Stimulated activated CD8-positive, alpha-beta memory T cell treated with anti-CD3 and anti-CD28 coated beads, Interleukin-12 subunit alpha, Interleukin-12 subunit beta, amount 100 ng/mL, for 24 hours (primary cell): ENCODE results near the gene NUMB.

Source experiments
- DNase-seq: peaks from one replicate; pipeline ENCODE4 v3.0.0-alpha.2; 2020; ENCODE audit errors: extremely low read depth

NUMB gene

DNA sequence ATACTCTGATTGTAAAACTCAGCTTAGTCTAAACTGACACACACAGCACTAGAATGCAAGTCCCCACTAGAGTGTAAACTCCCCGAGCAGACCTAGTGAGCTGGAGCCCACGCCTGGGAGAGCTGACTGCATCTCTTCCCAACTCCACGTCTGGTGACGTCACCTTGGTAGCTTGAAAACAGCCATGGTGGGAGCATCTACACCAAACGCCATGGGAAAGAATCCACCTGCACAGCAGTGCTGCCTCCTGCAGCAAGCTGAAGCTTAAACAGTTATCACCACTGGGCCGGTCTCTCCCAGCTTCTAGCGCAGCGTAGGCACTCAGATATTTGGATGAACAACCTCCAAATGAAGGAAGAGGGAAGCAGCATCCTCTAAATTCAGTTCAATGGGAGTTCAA is 225.4 kb downstream of the NUMB start:
- DNase-seq: no peak

DNA sequence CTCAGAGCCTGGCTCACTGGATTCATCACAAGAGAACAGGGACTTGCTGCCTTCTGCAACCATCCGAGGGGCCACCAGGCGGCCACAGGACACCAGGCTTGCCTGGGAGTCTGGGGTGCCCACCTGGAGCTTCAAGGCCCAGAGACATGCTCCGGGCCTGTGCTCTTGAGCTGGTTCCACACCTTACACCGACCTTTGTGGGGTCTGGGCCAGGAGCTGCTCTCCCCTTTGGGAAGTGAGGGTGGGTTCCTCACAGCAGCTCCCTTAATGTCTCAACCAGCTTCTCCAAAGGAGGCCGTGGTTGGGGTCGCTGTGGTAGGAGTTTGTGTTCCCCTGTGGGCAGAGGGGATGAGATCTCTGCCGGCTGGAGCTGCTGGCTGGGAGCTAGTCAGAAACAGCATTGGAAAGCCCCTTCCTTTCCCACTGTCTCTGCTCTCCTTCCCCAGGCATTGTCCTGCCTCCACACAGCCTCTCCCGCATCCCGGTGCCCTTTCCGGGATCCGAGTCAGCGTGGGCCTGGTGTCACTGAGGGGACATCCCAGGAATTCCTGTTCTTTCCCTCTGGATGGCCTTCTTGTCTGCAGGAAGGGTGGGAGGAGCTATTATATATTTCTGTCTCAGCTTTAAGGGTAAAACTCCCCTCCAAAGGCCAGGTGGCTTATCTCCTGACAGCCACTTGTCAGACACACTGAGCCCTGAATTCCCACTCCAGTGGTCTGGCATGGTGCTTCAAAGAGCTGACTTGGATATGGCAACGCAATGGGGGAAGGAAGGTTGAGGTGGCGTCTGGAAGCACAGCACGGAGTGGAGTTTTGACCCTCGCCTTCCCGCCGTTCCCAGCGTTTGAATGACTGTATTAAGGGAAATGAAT is 226.1 kb downstream of the NUMB start:
- no peak for DNase-seq

DNA sequence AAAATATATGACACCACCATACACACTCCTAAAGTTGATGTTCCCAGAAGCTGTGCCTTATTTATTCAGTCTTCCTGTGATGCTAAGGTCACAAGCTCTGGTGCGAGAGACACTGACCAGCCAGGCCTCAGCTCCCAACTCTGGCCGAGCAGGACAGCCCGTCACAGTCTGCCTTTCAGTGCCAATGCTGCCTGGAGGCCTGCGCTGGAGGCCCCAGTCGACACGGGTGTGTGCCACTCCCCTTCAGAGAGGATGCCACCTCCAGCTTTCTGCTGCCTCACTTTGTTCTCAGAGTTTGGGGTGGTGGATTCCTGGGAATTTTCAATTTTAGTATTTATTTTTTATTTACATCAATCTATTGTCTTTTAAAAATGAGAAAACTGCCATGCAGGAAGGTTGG is 228.3 kb downstream of the NUMB start:
- DNase-seq: no peak

DNA sequence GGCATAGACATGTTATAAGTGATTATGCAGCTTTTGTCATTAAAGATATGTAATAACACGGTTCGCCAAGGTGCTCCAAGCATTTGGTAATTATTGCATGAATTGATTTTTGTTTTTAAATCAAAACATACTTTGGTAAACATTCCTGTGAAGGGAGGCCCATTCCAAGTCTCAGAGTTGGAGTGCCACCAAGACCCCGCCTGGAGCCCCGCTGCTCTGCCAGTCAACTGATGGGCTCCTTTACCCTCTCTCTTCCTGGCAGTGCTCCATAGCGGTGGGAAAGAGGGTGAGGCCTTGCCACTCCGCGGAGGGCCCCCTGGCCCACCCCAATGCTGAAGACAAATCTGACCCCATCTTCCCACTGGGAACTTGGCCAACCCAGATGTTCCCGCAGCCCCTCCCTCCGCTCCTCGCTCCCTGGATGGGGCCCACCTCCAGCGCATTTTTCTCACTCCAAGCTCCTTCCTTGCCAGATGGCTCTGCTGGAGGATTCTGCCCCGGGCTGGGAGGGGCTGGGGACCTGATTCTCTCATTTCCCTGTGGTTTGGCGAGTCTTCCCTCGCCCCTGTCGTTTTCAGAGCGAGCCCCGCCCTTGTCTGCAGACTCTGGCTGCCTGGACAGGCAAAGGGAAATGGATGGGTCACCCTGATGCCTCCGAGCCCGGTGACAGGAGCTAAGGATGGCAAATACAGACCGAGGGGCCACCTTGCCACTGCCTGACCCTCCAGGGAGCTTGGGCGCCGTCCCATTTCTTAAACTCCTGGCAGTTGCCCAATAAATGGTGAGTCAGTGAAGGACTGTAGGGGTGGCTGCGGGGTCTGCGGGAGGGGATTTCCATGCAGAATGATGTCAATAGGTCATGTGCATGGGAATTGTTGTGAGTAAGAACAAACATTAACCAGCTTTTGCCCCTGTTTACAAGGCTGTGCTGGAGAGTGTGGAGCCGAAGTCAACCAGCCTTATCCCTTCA is 230.2 kb downstream of the NUMB start:
- DNase-seq: no peak

DNA sequence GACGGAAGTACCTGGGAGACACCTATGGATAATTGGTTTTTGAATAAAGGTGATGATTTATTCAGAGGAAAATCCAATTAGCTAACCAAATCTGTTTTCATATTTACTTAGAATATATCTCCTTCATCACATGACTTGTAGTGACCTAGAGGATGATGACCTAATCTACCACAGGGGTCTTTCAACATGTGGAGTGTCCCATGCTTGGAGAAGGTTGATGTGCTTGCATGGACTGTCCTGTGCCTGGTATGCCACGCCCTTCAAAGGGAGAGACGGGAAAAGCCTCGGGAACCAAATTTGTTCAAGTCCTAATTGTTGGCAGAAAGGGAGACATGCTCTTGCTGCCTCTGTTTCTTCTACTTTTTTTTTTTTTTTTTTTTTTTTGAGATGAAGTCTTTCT is 232.8 kb downstream of the NUMB start:
- no peak for DNase-seq
